RPMI8226 (cell line): ENCODE measurements around the gene PCYT2.

ENCODE experiments used
- DNase-seq: peaks from one replicate; pipeline ENCODE4 v3.0.0-alpha.2; 2015

PCYT2 gene

GRCh38 chr17:81911969-81912368 is 770 bp upstream of the PCYT2 start:
- no peak for DNase-seq

GRCh38 chr17:81910840-81911276 is 341 bp downstream of the PCYT2 start:
- DNase-seq = peak; percentile 30

GRCh38 chr17:81909966-81910839 is 996 bp downstream of the PCYT2 start:
- DNase-seq = no peak

GRCh38 chr17:81909231-81909630 is 2.0 kb downstream of the PCYT2 start:
- DNase-seq = no peak

GRCh38 chr17:81908793-81909192 is 2.4 kb downstream of the PCYT2 start:
- DNase-seq = no peak

GRCh38 chr17:81907219-81908145 is 3.7 kb downstream of the PCYT2 start:
- no peak for DNase-seq

- DNase-seq = peak; percentile 57
Measured at GRCh38 chr17:81906476-81907218, 4.6 kb downstream of the PCYT2 start.

GRCh38 chr17:81905993-81906392 is 5.2 kb downstream of the PCYT2 start:
- no peak for DNase-seq

GRCh38 chr17:81905424-81905875 is 5.7 kb downstream of the PCYT2 start:
- no peak for DNase-seq

- DNase-seq = no peak
Measured at GRCh38 chr17:81904600-81905423, 6.4 kb downstream of the PCYT2 start.

- DNase-seq = no peak
Measured at GRCh38 chr17:81903896-81904599, 7.2 kb downstream of the PCYT2 start.

GRCh38 chr17:81903415-81903831 is 7.8 kb downstream of the PCYT2 start:
- DNase-seq = no peak

GRCh38 chr17:81902653-81903414 is 8.4 kb downstream of the PCYT2 start:
- peak; percentile 25 for DNase-seq

GRCh38 chr17:81902023-81902652 is 9.1 kb downstream of the PCYT2 start, which contains the start of gene NPB:
Gene NPB, plus strand, starts transcription at chr17:81902238. Its CDS starts 40 bp downstream, at chr17:81902278.
- DNase-seq = peak; percentile 54

- DNase-seq = no peak
Measured at GRCh38 chr17:81901167-81902022, 9.8 kb downstream of the PCYT2 start.

GRCh38 chr17:81900181-81900820 is 10.9 kb downstream of the PCYT2 start:
- DNase-seq = no peak

GRCh38 chr17:81899514-81900166 is 11.6 kb downstream of the PCYT2 start:
- no peak for DNase-seq

- no peak for DNase-seq
Measured at GRCh38 chr17:81898885-81899284, 12.3 kb downstream of the PCYT2 start.
